ENCODE data around the gene PEX19.
A peak's percentile ranks its signal among the peaks of the same experiment; 100 is the strongest.
"Not testable (repeated sequence)": the region's sequence is repeated elsewhere in the genome, so short reads cannot be mapped to it uniquely, and the experiment has no call there.

PEX19 gene

GRCh38 chr1:160284782-160285344 is at the start of gene PEX19:
Gene PEX19, minus strand, starts transcription at chr1:160285133. Its CDS starts 9 bp downstream, at chr1:160285124.
- peak; percentile 84 for DNase-seq

- no peak for DNase-seq
Measured at GRCh38 chr1:160332516-160332915, 47.6 kb upstream of the PEX19 start.

GRCh38 chr1:160330119-160330518 is 45.2 kb upstream of the PEX19 start:
- no peak for DNase-seq

- DNase-seq, result no peak
Measured at GRCh38 chr1:160328184-160328583, 43.3 kb upstream of the PEX19 start.

- no peak for DNase-seq
Measured at GRCh38 chr1:160326418-160326817, 41.5 kb upstream of the PEX19 start.

GRCh38 chr1:160325252-160325651 is 40.3 kb upstream of the PEX19 start:
- DNase-seq, result peak; percentile 90

- no peak for DNase-seq
Measured at GRCh38 chr1:160322831-160323230, 37.9 kb upstream of the PEX19 start.

GRCh38 chr1:160315359-160315758 is 30.4 kb upstream of the PEX19 start:
- DNase-seq, result no peak

GRCh38 chr1:160309571-160309970 is 24.6 kb upstream of the PEX19 start:
- no peak for DNase-seq

- no peak for DNase-seq
Measured at GRCh38 chr1:160309185-160309557, 24.2 kb upstream of the PEX19 start.

GRCh38 chr1:160308451-160309184 is 23.7 kb upstream of the PEX19 start:
- no peak for DNase-seq

- no peak for DNase-seq
Measured at GRCh38 chr1:160307118-160307791, 22.3 kb upstream of the PEX19 start.

- no peak for DNase-seq
Measured at GRCh38 chr1:160300173-160300572, 15.2 kb upstream of the PEX19 start.

GRCh38 chr1:160296036-160296435 is 11.1 kb upstream of the PEX19 start:
- no peak for DNase-seq

GRCh38 chr1:160293020-160293968 is 8.4 kb upstream of the PEX19 start:
- DNase-seq, result no peak

- DNase-seq, result peak; percentile 46
Measured at GRCh38 chr1:160291248-160292220, 6.6 kb upstream of the PEX19 start.

- DNase-seq, result not testable (repeated sequence)
Measured at GRCh38 chr1:160287769-160288168, 2.8 kb upstream of the PEX19 start.

GRCh38 chr1:160285506-160285905 is 573 bp upstream of the PEX19 start:
- no peak for DNase-seq

- DNase-seq, result no peak
Measured at GRCh38 chr1:160284220-160284781, 632 bp downstream of the PEX19 start.

- DNase-seq, result no peak
Measured at GRCh38 chr1:160282807-160283206, 2.1 kb downstream of the PEX19 start.

GRCh38 chr1:160277987-160278386 is 6.9 kb downstream of the PEX19 start:
- DNase-seq, result no peak
